HG02943 (cell line): ENCODE data around the gene HTD2.

Experiments used
- ATAC-seq: cut with Tn5 transposase; IDR thresholded peaks from one replicate; pipeline ENCODE4 v1.9.1; 2021; ENCODE audit warnings: mild to moderate bottlenecking, low read depth, moderate library complexity; ENCODE audit not compliant: unreplicated experiment

The HTD2 gene

DNA sequence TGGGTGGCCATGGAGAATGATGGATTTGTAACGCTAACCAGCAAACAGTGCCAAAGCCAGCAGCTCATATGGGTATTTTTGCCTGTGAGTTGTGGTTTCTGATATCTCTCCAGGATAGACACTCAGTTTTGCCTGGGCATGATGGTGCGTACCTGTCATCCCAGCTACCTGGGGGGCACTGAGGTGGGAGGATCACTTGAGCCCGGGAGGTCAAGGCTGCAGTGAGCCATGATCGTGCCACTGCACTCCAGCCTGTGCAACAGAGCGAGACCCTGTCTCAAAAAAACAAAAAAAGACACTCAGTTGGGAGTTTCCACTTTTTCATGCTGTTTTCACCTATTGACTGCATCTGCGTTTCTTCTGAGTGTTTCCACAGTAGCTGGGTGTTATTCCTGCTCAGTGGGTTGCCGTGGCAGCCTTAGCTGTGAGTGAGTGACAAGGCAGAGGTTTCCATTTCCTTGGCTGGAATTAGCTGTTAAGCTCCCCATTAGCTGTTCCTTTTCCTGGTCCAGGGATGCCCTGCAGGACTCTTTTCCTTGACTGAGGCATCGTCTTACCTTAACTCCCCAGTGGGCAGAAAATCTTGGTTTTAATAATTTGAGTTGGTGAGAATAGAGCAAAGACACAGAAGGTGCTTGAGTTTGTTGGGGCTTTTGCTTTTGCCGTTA is 14.5 kb upstream of the HTD2 start:
- no peak for ATAC-seq

DNA sequence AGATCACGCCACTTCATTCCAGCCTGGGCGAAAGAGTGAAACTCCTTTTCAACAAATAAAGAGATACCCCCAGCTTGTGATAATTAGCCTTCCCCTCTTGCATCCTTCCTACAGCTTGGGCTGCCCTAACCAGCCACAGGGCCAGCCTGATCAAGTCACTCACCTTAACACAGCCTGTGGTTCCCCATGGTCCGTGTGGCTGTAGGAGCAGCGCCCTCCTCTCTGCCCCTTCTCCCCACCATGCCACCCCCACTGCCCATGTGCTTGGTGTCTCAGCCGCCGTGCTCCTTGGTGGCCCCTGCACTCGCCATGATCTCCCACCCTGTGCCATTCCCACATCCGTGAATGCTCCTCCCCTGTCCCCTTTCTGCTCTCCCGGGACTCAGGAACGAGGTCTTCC is 13.5 kb upstream of the HTD2 start:
- no peak for ATAC-seq

DNA sequence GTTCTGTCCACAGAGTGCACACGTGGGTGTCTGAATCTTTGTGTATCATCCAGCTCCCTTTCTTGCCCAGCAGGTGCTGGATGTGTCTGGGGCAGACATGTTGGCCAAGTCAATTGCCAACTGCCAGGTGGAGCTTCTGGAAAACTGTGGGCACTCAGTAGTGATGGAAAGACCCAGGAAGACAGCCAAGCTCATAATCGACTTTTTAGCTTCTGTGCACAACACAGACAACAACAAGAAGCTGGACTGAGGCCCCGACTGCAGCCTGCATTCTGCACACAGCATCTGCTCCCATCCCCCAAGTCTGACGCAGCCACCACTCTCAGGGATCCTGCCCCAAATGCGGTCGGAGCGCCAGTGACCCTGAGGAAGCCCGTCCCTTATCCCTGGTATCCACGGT is 12.8 kb upstream of the HTD2 start:
- ATAC-seq, result no peak

DNA sequence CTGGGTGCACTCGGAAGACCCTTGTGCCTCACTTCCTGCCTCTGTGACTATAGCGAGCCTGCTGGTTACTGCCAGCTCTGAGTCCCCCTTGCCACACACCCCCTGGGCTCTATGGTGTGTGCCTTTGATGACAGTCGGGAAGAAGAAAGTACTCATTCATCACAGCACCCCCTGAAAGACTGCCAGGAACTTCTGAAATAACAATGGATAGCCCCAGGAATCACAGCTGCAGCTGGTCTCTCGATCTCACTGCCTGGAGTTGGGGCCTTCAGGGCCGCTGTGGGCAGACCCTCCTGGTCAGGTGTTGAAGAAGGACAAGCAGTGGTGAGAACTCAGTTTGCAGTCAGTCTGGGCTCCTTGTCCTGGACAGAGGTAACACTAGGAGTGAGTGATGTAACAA is 10.1 kb upstream of the HTD2 start:
- ATAC-seq, result no peak

DNA sequence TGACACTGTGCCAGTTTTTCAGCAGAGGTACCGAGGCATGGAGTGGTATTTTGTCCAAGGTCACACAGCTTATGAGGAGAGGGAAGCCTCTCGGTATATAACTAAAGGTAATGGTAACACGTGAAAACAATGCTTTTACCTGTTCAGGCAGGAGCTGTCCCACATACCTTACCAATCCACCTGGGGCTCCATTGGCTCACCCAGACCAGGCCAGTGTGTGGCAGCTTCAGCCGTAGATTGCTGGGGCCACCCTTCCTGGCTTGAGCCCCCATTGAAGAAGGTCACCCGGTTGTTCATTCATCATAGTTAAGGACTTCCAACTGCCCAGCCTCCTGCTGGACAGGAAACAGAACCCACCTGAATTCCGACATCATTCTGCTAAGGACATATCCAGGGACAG is 9.5 kb upstream of the HTD2 start:
- ATAC-seq, result no peak

DNA sequence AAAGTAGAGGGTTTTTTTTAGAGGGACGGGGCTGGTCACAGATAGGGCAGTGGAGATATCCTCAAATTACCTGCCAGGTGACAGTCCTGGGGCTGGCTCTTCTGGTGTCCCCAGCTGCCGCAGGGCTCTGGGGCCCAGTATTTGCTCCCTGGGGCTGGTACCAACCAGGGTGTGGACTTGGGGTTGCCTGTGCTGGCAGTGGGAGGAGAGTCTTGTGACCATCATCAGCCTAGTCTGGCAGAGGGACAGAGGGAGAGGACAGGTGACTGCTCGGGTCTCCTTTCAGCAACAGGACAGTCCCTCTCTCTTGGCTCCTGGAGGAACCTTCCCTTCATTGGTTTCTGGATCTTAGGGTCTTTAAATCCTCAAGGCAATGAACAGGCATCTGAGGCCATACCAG is 8.1 kb upstream of the HTD2 start:
- ATAC-seq, result no peak

DNA sequence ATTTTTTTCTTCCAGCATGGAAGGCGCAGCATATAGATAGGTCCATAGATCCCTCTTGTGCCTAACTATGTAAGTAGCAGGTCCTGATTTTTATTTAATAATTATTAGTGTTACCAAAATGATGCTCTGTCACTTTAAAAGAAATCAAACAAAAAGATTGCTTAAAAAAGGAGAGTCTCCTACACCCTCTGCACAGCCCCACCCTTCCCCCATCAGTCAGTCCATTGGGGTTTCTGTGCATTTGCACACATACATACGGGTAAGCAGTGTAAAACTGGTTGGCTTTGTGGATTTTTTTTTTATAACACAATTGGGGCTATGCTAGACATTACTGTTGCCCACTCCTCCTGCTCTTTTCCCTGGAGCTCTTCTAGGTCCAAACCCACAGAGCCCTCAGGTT is 7.2 kb upstream of the HTD2 start:
- ATAC-seq, result no peak

DNA sequence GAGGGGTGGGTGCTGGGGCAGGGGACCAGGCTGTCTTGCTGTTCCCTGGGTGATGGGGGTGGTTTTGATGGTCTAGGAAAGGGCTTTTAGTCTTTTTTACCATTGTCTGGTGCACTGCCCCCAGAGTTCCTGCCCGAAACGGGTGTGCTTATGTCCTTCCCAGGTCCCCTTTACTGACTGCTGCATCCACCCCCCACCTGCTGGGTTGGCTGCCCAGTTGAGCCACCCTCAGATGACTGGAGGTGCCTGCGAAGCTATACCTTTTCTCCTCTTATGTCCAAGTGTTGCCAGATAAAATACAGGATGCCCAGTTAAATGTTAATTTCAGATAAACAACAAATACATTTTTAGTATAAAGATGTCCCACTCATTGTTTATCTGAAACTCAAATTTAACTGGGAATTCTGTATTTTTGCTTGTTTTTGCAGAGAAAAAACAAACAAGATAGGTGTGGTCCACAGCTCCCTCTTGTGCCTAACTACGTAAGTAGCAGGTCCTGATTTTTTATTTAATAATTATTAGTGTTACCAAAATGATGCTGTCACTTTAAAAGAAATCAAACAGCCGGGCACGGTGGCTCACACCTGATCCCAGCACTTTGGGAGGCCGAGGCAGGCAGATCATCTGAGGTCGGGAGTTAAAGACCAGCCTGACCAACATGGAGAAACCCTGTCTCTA is 6.3 kb upstream of the HTD2 start:
- ATAC-seq, result no peak

DNA sequence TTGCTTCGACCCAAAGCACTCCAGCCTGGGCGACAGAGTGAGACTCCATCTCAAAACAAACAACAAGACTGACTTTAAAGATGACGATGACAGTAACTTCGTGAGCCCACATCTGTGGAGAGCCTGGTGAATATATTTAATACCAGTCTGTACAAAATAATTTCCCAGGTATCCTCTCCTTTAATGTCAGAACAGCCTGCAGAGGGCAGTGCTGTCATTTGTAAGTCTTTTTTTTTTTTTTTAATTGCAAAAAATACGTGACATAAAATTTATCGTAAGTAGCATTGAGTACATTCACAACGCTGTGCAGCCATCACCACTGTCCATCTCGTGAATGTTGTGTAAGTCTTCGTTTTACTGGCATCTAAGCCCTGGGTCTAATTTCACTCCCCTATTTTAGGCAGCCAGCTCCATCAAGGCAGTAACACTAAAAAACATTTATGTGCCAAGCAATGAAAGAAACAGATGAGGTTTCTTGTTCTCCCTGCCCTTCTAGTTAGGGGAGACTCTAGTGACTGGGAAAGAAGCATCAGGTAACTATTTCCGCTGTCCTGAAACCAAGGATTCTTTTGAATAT is 1.4 kb downstream of the HTD2 start:
- ATAC-seq, result no peak

DNA sequence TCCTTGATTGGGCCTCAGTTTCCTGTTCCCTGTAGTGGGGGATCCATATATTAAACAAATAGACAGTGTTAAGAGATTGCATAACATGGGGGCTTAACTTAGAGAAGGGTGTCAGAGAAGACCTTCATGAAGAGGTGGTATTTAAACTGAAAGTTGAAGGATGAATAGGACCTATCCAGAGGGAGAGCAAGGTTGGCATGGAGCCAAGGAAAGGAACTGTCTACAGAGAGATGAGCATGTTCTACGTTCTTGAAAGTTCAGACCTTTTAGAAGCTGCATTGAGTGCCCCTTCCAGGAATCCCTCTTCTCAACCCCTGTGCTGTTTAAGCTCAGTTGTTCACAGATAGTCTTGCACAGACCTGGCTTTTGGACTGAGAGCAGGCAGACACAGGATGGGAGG is 2.4 kb downstream of the HTD2 start:
- ATAC-seq, result no peak

DNA sequence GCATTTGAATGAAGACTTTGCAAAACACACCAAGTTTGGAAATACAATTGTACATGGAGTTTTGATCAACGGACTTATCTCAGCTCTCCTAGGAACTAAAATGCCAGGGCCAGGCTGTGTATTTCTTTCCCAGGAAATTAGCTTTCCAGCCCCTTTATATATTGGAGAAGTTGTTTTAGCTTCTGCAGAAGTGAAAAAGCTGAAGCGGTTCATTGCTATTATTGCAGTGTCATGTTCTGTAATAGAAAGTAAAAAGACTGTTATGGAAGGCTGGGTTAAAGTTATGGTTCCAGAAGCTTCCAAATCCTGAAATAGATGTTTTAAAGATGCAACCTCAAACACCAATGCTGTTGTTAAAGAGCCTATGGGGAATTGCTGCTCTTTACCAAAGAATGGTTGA is 11.5 kb downstream of the HTD2 start:
- no peak for ATAC-seq

DNA sequence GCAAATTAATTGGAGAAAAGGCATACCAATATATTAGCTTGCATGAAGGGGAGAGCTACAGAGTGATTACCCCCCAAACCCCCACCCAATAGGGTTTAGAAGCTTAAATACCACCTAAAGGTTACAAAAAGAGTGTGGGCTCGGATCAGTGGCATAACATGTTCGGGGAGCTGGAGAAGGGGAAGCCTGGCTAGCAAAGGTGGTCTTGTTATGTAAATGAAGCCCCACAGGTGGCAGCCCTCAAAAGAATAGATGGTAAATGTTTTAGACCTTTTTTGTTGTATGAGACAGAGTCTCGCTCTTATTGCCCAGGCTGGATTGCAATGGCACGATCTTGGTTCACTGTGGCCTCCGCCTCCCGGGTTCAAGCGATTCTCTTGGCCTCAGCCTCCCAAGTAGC is 15.5 kb downstream of the HTD2 start:
- no peak for ATAC-seq

DNA sequence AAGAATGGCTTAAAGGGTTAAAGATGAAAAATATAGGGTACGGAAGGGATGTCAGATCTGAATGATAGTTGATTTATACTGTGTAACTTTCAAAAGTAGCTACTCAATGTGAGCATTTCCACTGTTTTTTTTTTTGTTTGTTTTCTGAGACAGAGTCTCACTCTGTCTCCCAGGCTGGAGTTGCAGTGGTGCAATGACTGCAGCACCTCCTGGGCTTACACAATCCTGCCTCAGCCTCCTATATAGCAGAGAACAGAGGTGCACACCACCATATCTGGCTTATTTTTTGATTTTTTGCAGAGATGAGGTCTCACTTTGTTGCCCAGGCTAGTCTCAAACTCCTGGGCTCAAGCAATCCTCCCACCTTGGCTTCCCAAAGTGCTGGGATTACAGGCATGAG is 16.5 kb downstream of the HTD2 start:
- ATAC-seq, result no peak

DNA sequence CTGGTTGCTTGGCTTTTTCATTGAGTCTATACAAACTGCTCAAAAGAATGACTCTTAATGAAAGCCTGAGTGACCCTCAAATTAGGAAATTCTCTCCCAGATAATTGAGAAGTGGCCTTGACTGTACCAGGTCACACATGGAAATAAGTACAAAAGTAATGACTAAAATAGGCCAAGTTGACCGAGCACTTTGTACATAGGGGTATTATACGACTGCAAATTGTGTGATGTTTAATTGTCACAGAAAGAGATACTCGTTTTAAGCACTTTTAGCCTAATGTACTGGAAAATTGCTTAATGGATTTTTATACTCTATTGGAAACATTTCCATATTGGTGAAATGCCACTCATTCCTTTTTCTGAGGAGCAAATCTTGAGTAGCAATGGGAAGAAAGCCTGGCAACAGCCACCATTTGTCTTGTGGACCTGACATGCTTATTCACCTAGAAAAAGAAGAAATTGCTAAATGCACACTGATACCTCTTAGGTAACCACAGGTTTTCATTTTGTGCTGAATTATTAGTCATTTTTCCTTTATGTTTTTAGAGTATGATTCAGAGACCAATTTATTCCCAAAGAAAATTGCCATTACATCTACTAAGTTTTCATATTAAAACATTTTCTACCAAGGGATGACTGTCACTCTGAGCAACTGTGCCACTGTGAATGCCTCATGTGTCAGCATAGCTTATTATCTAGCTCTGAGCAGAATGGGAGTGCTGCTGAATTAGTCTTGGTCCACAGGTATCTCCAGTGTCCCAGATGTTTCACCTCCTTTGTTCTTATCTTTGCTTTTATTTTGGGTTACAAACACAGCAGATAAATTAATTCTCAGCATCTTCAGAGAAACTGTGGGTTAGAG is 17.4 kb downstream of the HTD2 start:
- no peak for ATAC-seq

DNA sequence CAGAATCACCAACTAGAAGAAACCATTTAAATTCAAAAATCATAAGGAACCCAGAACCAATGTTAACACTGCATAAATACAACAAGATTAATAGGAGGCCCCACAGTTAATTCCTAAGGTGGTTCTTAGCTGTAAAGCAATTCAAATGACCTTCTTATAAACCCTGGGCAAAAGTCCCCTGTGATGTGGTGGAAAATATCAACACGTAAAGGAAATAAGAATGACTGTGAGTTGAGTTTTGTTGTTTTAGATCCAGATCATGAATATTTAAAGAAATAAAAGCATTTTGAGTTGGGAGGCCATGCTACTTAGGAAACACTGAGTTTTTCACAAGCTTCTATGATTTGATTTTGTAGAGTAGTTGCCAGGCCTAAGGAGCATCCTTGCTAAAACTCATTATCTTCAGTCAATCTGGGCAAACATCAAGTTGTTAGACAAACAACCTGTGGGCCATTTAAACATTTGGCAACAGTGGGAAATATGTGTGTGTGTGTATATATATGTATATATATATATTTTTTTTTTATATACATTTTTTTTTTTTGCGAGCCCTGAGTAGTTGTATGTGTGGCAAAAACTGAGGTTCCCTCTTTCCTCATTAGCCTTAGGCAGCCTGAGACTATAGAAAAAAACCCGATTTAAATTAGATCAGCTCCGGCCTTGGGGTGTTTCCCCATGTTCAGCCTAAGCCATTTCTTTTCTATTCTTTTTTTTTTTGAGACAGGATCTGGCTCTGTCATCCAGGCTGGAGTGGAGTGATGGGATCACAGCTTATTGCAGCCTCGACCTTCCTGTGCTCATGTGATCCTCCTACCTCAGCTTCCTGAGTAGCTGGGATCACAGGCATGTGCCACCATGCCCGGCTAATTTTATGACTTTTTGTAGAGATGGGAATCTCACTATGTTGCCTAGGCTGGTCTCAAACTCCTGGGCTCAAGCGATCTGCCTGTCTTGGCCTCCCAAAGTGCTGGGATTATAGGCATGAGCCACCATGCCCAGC is 18.4 kb downstream of the HTD2 start:
- no peak for ATAC-seq

DNA sequence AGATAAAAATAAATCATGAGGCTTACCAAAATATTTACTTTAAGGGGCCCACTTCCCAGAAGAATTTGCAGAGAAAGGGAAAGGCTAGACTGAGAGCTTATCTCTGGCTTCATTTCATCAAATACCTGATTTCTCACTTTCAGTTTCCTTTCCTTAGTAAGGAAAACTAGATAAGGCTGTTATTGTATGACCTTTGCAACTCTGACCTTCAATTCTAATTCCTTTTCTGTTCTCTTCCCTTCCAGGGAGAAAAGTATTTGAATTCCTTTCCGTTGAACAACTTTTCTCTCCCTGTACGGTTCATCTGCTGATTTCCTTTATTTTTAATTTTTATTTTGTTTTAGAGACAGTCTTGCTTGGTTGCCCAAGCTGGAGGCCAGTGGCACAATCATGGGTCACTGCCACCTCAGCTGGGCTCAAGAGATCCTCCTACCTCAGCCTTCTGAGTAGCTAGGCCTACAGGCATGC is 19.2 kb downstream of the HTD2 start:
- no peak for ATAC-seq

DNA sequence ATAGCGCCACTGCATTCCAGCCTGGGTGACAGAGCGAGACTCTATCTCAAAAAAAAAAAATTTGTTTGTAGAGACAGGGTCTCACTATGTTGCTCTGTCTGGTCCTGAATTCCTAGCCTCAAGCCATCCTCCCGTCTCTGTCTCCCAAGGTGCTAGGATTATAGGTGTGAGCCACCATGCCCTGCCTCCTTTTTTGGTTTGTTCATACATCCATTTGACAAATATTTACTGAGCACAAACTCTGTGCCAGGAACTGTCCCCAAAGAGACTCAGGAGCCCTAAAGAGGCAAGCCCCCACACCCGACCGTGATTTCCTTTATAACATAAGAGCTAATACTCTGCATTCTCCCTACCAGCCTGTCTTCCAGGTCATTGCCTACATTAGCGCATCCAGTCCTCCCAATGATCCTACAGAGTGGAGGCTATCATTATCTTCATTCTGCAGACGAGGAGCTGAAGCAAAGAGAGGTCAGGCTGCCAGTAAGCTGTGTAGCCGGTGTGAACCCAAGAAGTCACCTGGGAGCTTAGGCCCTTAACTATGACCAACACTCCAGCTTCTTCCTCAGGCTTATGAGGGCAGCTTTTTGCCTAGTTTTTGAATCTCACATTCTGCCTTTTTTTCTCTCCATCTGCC is 20.1 kb downstream of the HTD2 start:
- no peak for ATAC-seq

DNA sequence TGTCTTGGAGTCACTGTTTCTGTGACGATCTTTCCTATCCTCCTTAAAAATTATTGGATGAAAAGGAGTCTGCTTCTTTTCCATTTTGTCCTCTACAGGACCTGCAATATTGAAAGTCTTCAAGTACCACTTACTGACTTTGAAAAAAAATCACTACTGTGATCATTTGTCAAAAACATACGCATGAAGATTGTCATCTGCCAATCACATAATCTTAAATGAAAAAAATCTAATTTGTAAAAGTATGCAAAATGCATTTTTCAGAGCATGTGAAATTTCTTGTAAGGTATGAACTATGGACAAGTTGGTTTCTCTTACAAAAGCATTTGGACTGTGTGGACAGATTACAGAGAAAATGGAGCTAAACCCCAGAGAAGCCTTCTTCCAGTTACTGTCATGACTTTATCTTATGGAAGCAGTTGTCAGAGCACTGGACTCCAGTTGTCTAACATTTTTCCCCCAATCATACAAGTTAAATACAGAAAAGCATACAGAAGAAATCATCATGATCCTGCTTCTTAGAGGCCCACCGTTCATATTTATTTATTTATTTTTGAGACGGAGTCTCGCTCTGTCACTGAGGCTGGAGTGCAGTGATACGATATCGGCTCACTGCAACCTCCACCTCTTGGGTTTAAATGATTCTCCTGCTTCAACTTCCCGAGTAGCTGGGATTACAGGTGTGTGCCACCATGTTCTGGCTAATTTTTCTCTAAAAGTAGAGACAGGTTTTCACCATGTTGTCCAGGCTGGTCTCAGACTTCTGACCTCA is 23.0 kb downstream of the HTD2 start:
- ATAC-seq, result no peak

DNA sequence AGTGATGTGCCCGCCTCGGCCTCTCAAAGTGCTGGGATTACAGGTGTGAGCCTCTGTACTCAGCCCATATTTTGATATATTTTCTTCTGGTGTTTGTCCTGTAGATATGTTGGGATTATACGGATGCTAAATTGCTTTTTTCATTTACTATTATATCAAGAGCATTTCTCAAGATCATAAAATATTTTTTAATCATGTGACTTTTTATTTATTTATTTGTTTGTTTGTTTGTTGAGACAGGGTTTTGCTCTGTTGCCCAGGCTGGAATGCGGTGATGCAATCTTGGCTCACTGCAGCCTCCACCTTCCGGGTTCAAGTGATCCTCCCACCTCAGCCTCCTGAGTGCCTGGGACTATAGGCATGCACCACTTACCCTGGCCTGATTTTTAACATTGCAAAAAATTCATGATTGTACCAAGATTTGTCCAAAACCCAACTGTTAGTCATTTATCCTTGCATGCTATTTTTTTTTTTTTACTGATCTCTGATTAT is 23.6 kb downstream of the HTD2 start:
- no peak for ATAC-seq
